Right kidney (tissue), 1 donor: ENCODE results near the gene PGAM2.
"Not testable (repeated sequence)": the region's sequence is repeated elsewhere in the genome, so short reads cannot be mapped to it uniquely, and the experiment has no call there.

Experiments
- DNase-seq: peaks from one replicate; pipeline ENCODE4 v3.0.0-alpha.2; 2016

PGAM2 gene

GRCh38 chr7:44050915-44051560 lies 14.3 kb downstream of the PGAM2 start:
- DNase-seq, result no peak

- DNase-seq, result no peak
Measured at GRCh38 chr7:44050121-44050914, 15.0 kb downstream of the PGAM2 start.

DNA sequence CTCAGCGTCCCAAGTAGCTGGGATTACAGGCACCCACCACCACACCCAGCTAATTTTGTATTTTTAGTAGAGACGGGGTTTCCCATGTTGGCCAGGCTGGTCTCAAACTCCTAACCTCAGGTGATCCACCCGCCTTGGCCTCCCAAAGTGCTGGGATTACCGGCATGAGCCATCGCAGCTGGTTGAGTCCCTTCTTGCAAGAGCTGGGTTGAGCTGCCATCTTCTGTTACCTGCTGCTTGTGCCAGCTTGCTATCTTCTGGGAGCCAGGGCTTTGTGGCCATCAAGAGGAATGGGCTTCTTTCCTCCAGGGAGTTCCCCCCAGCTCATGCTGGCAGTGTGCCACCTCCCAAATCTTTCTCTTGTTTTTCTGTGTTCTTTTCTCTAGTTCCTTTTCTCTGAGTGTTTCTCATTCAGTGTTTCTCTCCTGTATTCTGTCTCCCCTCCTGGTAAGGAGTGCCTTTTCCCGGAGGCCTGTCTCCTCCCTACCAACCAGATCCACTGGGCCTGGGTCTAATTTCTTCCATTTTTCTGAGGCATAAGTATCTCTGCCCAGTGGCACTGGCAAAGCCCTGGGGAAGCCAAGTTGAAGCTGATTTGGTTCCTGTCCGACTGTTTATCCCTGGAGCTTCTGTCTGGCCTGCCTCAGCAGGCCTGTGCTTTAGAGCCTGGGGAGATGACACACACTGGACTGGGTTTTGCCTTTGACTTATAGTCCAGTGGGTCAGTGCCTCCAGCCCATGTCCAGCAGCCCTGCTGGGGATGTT lies 17.2 kb downstream of the PGAM2 start:
- DNase-seq, result no peak

DNA sequence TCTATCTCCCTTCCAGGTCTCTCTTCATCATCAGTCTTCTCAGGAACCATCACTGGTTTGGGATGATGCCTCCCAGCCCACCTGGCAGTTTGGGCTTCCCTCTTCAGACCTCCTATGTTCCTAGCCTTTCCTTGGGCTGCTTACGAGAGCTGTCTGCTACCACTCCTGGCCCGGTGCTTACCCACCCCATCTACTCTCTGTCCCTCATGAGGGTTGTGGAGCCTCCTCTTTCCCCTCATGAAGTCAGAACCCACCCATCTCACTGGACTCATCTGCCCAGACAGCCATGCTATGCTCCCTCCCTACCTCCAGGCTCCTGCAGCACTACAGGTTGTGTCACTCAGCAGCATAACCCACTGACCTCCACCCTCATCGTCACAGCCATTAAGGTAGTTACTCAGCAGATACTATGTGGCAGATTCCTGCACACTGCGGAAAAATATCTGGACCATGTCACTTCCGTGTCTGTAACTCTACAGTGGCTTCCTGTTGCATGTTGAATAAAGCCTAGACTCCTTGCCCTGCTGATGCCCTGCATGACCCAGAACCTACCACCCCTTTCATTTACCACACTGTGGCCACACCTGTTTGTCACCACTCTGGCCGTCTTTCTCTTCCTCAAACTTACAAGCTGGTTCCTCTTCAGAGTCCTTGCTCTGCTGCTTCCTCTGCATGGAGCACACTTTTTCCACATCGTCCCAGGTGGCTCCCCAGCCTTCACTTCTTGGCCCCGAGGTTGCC lies 18.9 kb downstream of the PGAM2 start:
- no peak for DNase-seq

DNA sequence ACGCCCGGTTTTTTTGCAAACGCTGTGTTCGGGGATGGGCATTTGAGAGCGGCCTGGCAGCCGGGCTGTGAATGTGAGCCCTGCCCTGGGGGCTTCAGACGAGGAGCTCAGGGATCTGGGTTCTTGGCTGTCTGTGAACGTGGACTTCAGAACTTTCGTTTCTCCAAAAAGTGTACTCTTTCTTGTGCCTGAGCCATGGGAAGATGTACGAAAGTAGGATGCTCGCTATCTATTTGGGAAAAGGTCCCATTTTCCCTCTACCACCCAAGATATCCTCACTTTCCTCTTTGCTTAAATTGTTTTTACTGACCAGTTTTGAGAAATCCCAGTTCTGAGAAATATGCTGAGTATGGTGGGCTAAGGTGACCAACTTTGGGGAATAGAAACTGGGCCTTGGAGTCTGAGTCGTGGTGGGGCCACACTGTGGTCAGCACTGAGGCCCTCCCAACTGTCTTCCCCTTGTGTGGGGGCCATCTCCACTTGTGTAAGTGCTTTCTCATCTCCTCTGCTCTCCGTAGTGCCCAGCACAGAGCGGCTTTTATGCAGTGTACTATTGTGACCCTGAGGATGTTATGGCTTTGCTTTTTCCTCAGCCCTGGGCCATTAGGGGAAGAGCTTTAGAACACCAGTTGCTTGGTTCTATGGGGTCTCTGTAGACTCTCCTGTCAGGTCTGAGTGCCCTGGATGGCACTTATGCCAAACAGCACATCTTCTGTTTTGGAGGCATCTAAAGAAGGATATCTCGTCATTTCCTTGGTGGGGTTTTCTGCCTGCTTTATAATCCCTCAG lies 19.9 kb downstream of the PGAM2 start:
- no peak for DNase-seq

DNA sequence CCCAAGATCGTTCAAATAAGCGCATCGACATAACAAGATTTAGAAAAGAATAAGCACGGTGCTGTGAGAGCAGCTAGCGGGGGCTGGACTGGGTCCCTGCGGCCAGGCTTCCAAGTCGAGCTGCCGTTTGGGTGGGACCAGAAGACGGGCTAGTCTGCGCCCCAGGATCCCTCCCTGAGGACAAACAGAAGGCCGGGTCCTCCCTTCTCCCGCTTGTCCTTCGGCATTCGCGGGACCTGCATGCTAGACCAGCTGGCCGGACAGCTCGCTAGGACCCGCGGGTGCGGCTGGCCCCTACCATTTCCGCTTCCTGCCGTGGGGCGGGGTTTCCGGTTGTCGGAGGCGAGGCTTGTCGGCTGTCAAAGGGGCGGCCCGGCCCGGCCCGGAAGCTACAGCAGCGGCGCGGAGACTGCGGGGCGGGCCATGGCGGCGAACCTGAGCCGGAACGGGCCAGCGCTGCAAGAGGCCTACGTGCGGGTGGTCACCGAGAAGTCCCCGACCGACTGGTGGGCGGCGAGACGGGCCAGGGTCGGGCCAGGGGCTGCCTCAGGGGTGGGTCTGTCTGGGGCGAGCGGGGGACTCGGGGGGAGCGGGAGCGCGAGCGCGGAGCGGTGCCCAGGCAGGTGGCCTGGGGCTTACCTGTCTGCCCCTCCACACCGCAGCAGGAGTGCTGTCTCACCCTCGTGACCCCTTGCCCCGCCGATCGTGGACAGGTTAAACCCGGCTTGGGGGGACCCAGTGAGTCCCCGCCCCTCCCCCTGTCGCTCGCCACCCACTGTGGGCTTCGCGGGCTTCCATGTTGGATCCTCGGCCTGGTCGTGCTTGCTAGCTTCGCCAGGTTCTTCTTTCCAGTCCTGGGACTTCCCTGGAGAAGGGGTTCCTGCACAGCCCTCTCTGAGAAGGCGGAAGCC lies 20.8 kb downstream of the PGAM2 start, which contains the start of gene DBNL:
Gene DBNL, plus strand, starts transcription at position 388 of the 911 bp plus-strand sequence. Its CDS starts 36 bp downstream, at position 424.
- DNase-seq, result peak; percentile 81

DNA sequence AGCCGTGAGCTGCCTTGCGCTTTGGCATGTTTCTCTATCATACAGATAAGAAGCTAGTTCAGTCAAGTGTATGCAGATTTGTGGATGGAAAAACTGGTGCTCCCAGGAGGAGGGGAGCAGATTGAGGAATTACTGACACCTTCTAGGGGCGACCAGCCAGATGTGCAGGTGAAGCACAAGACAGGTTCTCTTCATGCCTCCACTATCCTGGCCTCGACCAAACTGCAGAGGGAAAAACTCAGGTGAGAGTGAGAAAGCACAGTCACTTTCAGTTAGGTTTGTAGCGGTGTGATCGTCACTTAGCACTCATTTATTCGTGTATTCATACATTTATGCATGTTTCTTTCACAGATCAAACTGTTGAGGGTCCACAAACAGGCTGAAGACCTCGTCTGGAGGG lies 21.5 kb downstream of the PGAM2 start:
- DNase-seq, result peak; percentile 19

DNA sequence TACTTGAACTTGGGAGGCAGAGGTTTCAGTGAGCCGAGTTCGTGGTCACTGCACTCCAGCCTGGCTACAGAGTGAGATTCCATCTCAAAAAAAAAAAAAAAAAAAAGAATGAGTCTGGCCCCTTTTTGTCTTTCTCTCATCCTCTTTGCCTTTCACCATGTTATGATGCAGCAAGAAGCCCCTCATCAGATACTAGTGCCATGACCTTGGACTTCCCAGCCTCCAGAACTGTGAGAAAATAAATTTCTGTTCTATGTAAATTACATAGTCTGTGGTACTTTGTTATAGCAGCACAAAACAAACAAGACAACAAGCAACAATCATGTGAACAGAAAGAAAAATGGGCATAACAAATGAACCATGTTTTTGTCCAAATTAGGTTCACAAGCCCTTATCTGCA lies 23.1 kb downstream of the PGAM2 start:
- DNase-seq, result no peak

GRCh38 chr7:44040493-44040891 lies 24.9 kb downstream of the PGAM2 start:
- peak; percentile 38 for DNase-seq

- not testable (repeated sequence) for DNase-seq
Measured at GRCh38 chr7:44039800-44040492, 25.4 kb downstream of the PGAM2 start.

DNA sequence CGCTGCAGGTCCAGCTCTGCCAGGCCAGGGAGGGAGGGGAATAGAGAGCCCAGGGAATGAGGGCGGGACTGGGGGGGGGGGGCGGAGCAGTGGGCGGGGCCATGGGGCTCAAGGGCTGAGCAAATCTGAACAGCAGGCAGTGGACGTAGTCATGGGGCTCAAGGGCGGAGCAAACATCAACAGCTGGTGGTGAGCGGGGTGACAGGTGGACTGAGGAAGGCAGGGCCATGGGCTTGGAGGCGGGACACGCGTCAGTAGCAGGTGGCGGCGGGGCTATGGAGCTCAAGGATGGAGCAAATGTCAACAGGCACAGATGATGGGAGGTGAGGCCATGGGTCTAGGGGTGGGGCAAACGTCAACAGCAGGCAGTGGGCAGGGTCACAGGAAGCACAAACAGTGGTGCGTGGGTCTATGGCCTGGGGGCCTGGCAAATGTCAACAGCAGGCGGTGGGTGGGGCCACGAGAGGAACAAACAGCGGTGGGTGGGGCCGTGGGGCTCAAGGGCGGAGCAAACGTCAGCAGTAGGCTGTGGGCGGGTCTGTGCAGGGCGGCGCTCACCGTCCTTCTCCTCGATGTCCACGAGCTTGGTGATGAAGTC lies 26.3 kb downstream of the PGAM2 start:
- DNase-seq, result peak; percentile 76

DNA sequence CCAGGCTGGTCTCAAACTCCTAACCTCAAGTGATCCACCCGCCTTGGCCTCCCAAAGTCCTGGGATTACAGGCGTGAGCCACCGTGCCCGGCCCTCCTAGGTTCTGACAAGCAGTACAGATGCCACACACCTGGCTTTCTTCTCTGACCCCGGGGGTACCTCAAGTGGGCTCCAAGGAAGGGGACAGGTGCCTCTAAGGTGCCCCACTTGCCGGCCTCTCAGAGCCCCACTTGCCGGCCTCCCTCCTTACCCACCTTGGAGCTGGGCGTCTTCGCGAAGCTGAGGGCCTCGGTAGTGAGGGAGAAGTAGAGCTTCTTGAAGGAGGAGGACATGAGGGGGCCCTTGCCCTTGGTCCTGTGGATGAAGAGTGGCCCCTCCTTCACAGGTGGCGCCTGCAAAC lies 26.8 kb downstream of the PGAM2 start:
- DNase-seq, result not testable (repeated sequence)

- DNase-seq, result not testable (repeated sequence)
Measured at GRCh38 chr7:44037951-44038350, 27.4 kb downstream of the PGAM2 start.

DNA sequence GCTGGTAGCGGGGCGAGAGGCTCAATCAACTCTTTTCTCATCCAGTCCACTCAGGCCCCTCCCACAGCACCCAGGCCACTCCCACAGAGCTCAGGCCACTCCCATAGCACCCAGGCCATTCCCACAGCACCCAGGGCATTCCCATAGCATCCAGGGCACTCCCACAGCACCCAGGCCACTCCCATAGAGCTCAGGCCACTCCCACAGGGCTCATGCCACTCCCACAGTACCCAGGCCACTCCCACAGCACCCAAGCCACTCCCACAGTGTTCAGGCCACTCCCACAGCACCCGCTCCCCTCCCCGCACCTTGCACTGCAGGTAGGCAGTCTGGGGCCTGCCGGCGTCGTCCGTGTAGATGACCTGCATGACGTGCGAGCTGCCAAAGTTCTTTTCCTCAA lies 29.0 kb downstream of the PGAM2 start:
- not testable (repeated sequence) for DNase-seq

- DNase-seq, result not testable (repeated sequence)
Measured at GRCh38 chr7:44033971-44034844, 31.2 kb downstream of the PGAM2 start.

GRCh38 chr7:44032031-44032430 lies 33.3 kb downstream of the PGAM2 start:
- not testable (repeated sequence) for DNase-seq

DNA sequence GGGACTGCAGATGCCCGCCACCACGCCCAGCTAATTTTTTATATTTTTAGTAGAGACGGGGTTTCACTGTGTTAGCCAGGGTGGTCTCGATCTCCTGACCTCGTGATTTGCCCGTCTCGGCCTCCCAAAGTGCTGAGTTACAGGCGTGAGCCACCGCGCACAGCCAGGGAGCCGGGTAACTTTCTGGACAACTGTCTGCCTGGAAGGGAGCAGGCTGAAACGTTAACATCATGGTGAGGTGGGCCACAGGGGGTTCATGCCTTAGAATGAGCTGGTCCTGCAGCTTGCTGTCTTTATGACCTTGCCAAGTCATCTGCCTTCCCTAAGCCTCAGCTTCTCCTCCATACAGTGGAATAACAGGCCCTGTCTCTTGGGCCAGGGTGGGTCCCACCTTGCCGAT lies 34.0 kb downstream of the PGAM2 start:
- not testable (repeated sequence) for DNase-seq

GRCh38 chr7:44030029-44030428 lies 35.3 kb downstream of the PGAM2 start:
- DNase-seq, result not testable (repeated sequence)
